ENCODE data around the gene HRH1.

Gene HRH1

GRCh38 chr3:11140030-11140712, 14.1 kb upstream of the HRH1 start:
- Mint-ChIP-seq H3K9me3 (peaks cover 6% of the 10 kb centered on the region), H3K27ac (no peak overlapping the region)
- no peak for DNase-seq

GRCh38 chr3:11140713-11141104, 13.6 kb upstream of the HRH1 start:
- TF ChIP-seq, protein P1, sequence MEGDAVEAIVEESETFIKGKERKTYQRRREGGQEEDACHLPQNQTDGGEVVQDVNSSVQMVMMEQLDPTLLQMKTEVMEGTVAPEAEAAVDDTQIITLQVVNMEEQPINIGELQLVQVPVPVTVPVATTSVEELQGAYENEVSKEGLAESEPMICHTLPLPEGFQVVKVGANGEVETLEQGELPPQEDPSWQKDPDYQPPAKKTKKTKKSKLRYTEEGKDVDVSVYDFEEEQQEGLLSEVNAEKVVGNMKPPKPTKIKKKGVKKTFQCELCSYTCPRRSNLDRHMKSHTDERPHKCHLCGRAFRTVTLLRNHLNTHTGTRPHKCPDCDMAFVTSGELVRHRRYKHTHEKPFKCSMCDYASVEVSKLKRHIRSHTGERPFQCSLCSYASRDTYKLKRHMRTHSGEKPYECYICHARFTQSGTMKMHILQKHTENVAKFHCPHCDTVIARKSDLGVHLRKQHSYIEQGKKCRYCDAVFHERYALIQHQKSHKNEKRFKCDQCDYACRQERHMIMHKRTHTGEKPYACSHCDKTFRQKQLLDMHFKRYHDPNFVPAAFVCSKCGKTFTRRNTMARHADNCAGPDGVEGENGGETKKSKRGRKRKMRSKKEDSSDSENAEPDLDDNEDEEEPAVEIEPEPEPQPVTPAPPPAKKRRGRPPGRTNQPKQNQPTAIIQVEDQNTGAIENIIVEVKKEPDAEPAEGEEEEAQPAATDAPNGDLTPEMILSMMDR (IDR thresholded peaks at IDR 0.05) = no peak
- Mint-ChIP-seq H3K36me3 (ENCODE audit: low read depth) (no peaks in the 10 kb centered on the region), H3K27me3 (ENCODE audit: low read depth, poor library complexity) (peaks cover 26% of the 10 kb centered on the region), H3K27ac (no peak overlapping the region), H3K4me1 (peaks cover 5% of the 10 kb centered on the region), H3K9me3 (peaks cover 6% of the 10 kb centered on the region), H3K4me3 (no peak overlapping the region)
- no peak for DNase-seq

More at GRCh38 chr3:11140030-11140712, 14.1 kb upstream of the HRH1 start:
- TF ChIP-seq, protein P1 (IDR thresholded peaks at IDR 0.05) = no peak
- Mint-ChIP-seq H3K27me3 (ENCODE audit: low read depth, poor library complexity) (peaks cover 21% of the 10 kb centered on the region), H3K4me3 (no peak overlapping the region), H3K4me1 (peaks cover 5% of the 10 kb centered on the region), H3K36me3 (ENCODE audit: low read depth) (no peaks in the 10 kb centered on the region)

DNA sequence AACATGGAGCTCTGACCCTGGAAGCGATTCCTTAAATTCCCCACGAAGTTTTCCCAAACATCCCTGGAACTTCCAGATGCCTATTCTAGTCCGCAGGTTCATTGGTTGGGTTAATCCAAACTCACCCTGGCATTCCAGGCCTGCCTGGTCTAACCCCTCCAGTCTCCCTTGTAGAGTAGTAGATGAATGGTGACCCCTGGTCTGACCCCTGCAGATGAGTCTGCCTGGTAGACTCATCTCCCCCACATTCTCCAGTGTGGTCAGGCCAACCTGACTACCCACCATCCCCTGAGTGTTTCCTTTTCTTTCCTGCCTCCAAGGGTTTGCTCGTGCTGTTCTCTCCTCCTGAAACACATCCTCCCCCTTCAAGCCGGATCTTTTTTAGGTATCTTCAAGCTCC, 10.8 kb upstream of the HRH1 start:
- TF ChIP-seq, protein P1 (IDR thresholded peaks at IDR 0.05) = no peak
- DNase-seq = no peak
- Mint-ChIP-seq H3K27ac (no peak overlapping the region), H3K9me3 (no peaks in the 10 kb centered on the region), H3K4me3 (no peak overlapping the region), H3K4me1 (peaks cover 5% of the 10 kb centered on the region), H3K27me3 (ENCODE audit: low read depth, poor library complexity) (peaks cover 47% of the 10 kb centered on the region), H3K36me3 (ENCODE audit: low read depth) (no peaks in the 10 kb centered on the region)

DNA sequence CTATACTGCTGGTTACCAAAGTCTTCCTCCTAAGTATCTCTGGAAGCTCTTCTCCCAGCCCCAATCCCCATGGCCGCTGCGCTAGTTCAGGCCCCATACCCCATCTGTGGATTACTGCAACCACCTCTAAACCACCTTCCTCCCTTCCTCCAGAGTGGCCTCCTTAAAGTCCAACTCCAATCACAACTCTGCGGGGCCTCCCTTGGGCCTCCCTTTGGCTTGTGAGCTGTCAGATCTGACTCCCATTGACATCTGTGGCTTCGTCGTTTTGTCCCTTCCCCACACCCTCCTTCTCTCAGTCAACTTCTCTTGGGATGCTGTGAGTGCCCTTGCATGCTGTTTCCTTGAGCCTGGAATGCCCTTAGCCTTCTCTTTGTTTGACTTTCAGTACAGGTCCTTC, 9.3 kb upstream of the HRH1 start:
- H3K9me3 Mint-ChIP-seq = no peaks in the 10 kb centered on the region
- TF ChIP-seq, protein P1 (IDR thresholded peaks at IDR 0.05) = no peak
- H3K4me1 Mint-ChIP-seq = peaks cover 5% of the 10 kb centered on the region
- H3K27ac Mint-ChIP-seq = no peak overlapping the region
- no peak overlapping the region for H3K4me3 Mint-ChIP-seq
- H3K27me3 Mint-ChIP-seq (ENCODE audit: low read depth, poor library complexity) = peaks cover 56% of the 10 kb centered on the region
- DNase-seq = no peak
- no peaks in the 10 kb centered on the region for H3K36me3 Mint-ChIP-seq (ENCODE audit: low read depth)

GRCh38 chr3:11145888-11146287, 8.4 kb upstream of the HRH1 start:
- TF ChIP-seq, protein P1 (IDR thresholded peaks at IDR 0.05) = no peak

More at GRCh38 chr3:11145888-11146287, 8.4 kb upstream of the HRH1 start:
- Mint-ChIP-seq H3K4me3 (no peak overlapping the region), H3K36me3 (ENCODE audit: low read depth) (no peaks in the 10 kb centered on the region), H3K27ac (no peak overlapping the region), H3K27me3 (ENCODE audit: low read depth, poor library complexity) (peaks cover 65% of the 10 kb centered on the region), H3K9me3 (no peaks in the 10 kb centered on the region), H3K4me1 (peaks cover 5% of the 10 kb centered on the region)
- no peak for DNase-seq
